ENCODE data around the gene WSCD1.

- no peak for TF ChIP-seq CTCF (IDR thresholded peaks at IDR 0.05)
- TF ChIP-seq POLR2A (IDR thresholded peaks at IDR 0.05), result no peak
These were observed 91.0 kb downstream of the WSCD1 start for GRCh38 chr17:6160911-6161855.

Measured in adrenal gland (tissue), 5 donors.